ENCODE measurements around the gene LYRM4. TPM values are rescaled to one million over a fixed set of nuclear protein-coding genes. Genes with fewer than 3 reads are reported as not detected.
A peak's percentile ranks its signal among the peaks of the same experiment; 100 is the strongest.

LYRM4 gene
- polyA plus RNA-seq (37.8 to 41.4 TPM (median 41.1 TPM) in 3 replicates), polyA minus RNA-seq (11.1 to 23.9 TPM (median 20.8 TPM) in 3 replicates)
- 43.1 TPM for polyA plus RNA-seq (2011; ENCODE audit: low read depth)
- 38.8 and 53.2 TPM in 2 replicates for polyA plus RNA-seq (2011; cell fraction: cytosol; rRNA removed)
- 17.2 and 17.6 TPM in 2 replicates for polyA plus RNA-seq (2011; cell fraction: nucleus; rRNA removed)
- polyA plus RNA-seq (2012; ENCODE audit: low replicate concordance) = 22.5 and 30.9 TPM in 2 replicates
- 15.3 TPM for polyA minus RNA-seq (2011; cell fraction: cytosol; rRNA and poly(A)+ RNA removed)
- 7.8 and 11.9 TPM in 2 replicates for polyA minus RNA-seq (2011; cell fraction: nucleus; rRNA and poly(A)+ RNA removed)

DNA sequence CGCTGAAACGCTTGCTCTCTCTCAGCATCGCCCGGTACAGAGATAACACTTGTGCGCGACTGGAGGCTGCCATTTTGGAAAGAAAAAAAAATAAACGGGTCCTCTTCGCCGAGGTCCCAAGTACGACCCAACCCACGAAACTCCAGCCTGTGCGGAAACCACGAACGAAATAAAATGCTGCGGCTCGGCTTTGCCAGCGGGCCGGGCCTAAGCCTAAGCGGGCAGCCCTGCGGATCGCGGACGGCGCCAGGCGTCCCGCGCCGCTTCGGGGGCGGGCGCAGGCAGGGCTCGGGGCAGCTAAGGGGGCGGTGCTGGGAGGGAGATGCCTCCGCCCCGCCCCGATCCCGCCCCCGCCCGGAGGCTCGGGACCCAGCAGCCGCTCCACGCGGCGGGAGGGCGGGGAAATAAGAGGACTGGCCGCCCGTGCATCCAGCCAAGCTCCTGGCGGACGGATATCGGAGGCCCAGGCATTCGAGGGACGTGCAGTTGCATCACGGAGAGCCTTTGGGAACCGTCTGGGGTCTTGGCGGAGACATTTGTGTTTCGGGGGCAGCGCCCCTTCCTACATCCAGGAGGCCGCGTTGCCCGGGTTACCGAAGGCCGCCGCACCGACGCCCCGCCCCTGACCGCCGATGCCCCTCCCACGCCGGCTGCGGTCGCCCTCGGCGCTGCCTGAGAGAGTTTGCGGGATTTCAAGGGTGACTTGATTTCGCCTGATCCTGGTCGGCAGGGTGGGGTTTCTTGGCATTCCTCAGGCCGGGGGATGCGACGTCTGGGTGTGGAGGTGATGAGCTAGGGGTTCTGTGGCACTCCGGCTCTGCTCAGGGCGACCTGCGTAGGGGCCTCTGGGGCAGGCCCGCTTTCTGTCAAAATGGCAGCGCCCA, at the start of gene LYRM4, which contains the start of gene FARS2:
Gene LYRM4, minus strand, starts transcription at position 290 of the 884 bp plus-strand sequence. Its CDS starts 217 bp downstream, at position 73.
Gene FARS2, plus strand, starts transcription at position 853 of the 884 bp plus-strand sequence.
- Histone ChIP-seq H4K20me1 (ENCODE audit: control insufficient read depth, extremely low read depth, insufficient read depth, low read length) (no peaks in the 10 kb centered on the region), H2AFZ (ENCODE audit: control insufficient read depth, low read length) (peak within 1 kb of the TSS; percentile 96), H3K27ac (ENCODE audit: control insufficient read depth, insufficient read depth, low read length) (peak within 1 kb of the TSS; percentile 96), H3K27me3 (ENCODE audit: control insufficient read depth, extremely low read depth, insufficient read depth, low read length) (no peaks in the 10 kb centered on the region), H3K4me3 (ENCODE audit: control insufficient read depth in 2 of 3, extremely low read depth in 1 of 3, insufficient read depth in 2 of 3, low read depth in 1 of 3, low read length in 3 of 3) (peak within 1 kb of the TSS; percentile 71 to 98 (median 80)), H3K4me2 (ENCODE audit: control insufficient read depth, extremely low read depth, insufficient read depth, low read depth, low read length) (peak within 1 kb of the TSS; percentile 96), H3K9me1 (ENCODE audit: control insufficient read depth, extremely low read depth, insufficient read depth, low read length) (no peaks in the 10 kb centered on the region), H3K4me1 (ENCODE audit: control insufficient read depth, extremely low read depth, insufficient read depth, low read length) (peaks cover 12% of the 10 kb centered on the region), H3K9me3 (ENCODE audit: control insufficient read depth, low read depth, low read length) (no peaks in the 10 kb centered on the region), H3K36me3 (ENCODE audit: control insufficient read depth in 2 of 2, extremely low read depth in 1 of 2, insufficient read depth in 2 of 2, low read length in 2 of 2) (peaks cover 0 to 17% of the 10 kb centered on the region in 2 experiments), H3K79me2 (ENCODE audit: control insufficient read depth, insufficient read depth, low read length) (peaks cover 62% of the 10 kb centered on the region), H3K9ac (ENCODE audit: control insufficient read depth, extremely low read depth, insufficient read depth, low read length) (peak within 1 kb of the TSS; percentile 98)
- DNase-seq (ENCODE audit: low read depth, low spot score) (no peak), FAIRE-seq (peak; percentile 46)
- dilution Hi-C loops (cut with MboI; ENCODE audit: extremely low pct_ligation_motif_present, low sequenced_read_pairs) = no loop called here
- no peak for TF ChIP-seq EZH2 (IDR thresholded peaks at IDR 0.05; ENCODE audit: low read length)
- TF ChIP-seq, protein P1, sequence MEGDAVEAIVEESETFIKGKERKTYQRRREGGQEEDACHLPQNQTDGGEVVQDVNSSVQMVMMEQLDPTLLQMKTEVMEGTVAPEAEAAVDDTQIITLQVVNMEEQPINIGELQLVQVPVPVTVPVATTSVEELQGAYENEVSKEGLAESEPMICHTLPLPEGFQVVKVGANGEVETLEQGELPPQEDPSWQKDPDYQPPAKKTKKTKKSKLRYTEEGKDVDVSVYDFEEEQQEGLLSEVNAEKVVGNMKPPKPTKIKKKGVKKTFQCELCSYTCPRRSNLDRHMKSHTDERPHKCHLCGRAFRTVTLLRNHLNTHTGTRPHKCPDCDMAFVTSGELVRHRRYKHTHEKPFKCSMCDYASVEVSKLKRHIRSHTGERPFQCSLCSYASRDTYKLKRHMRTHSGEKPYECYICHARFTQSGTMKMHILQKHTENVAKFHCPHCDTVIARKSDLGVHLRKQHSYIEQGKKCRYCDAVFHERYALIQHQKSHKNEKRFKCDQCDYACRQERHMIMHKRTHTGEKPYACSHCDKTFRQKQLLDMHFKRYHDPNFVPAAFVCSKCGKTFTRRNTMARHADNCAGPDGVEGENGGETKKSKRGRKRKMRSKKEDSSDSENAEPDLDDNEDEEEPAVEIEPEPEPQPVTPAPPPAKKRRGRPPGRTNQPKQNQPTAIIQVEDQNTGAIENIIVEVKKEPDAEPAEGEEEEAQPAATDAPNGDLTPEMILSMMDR (optimal IDR thresholded peaks at IDR 0.05 in 1 of 3, IDR thresholded peaks at IDR 0.05 in 1 of 3, conservative IDR thresholded peaks at IDR 0.05 in 1 of 3; ENCODE audit: extremely low read depth in 1 of 3, insufficient read depth in 2 of 3, low read length in 3 of 3) = no peak

DNA sequence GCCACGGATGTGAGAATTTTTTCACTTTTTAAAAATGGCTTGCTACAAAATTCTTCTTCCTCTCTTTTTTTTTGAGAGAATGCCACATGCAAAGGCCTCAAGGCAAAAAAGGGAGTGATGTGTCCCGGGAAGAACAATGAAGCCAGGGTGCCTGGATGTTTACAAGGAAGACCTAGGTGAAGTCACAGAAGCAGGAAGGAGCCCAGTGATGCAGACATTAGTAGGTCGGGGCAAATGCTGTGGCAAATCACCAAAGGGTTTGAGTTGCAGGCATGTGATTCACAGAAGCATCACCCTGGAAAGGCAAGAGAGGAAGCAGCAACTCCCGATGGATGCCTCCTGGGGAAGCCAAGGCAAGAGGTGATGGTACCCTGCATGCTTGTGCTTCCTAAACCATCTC, 47.3 kb upstream of the LYRM4 start:
- H3K4me2 ChIP-seq (ENCODE audit: control insufficient read depth, extremely low read depth, insufficient read depth, low read depth, low read length) = no peak overlapping the region
- no peak overlapping the region for H3K27ac ChIP-seq (ENCODE audit: control insufficient read depth, insufficient read depth, low read length)
- FAIRE-seq = peak; percentile 73
- TF ChIP-seq EZH2 (IDR thresholded peaks at IDR 0.05; ENCODE audit: low read length) = no peak
- TF ChIP-seq, protein P1 (optimal IDR thresholded peaks at IDR 0.05 in 1 of 3, IDR thresholded peaks at IDR 0.05 in 1 of 3, conservative IDR thresholded peaks at IDR 0.05 in 1 of 3; ENCODE audit: extremely low read depth in 1 of 3, insufficient read depth in 2 of 3, low read length in 3 of 3) = no peak
- no peak overlapping the region for H2AFZ ChIP-seq (ENCODE audit: control insufficient read depth, low read length)
- no peak overlapping the region for H3K4me3 ChIP-seq (ENCODE audit: control insufficient read depth in 2 of 3, extremely low read depth in 1 of 3, insufficient read depth in 2 of 3, low read depth in 1 of 3, low read length in 3 of 3)
- peaks cover 12% of the 10 kb centered on the region for H3K4me1 ChIP-seq (ENCODE audit: control insufficient read depth, extremely low read depth, insufficient read depth, low read length)
- H3K36me3 ChIP-seq (ENCODE audit: control insufficient read depth in 2 of 2, extremely low read depth in 1 of 2, insufficient read depth in 2 of 2, low read length in 2 of 2) = no peaks in the 10 kb centered on the region
- H4K20me1 ChIP-seq (ENCODE audit: control insufficient read depth, extremely low read depth, insufficient read depth, low read length) = peaks cover 3% of the 10 kb centered on the region
- no peaks in the 10 kb centered on the region for H3K9me3 ChIP-seq (ENCODE audit: control insufficient read depth, low read depth, low read length)
- dilution Hi-C loops (cut with MboI; ENCODE audit: extremely low pct_ligation_motif_present, low sequenced_read_pairs) = no loop called here
- peaks cover 8% of the 10 kb centered on the region for H3K79me2 ChIP-seq (ENCODE audit: control insufficient read depth, insufficient read depth, low read length)
- no peaks in the 10 kb centered on the region for H3K27me3 ChIP-seq (ENCODE audit: control insufficient read depth, extremely low read depth, insufficient read depth, low read length)
- H3K9me1 ChIP-seq (ENCODE audit: control insufficient read depth, extremely low read depth, insufficient read depth, low read length) = no peaks in the 10 kb centered on the region
- DNase-seq (ENCODE audit: low read depth, low spot score) = peak; percentile 25
- H3K9ac ChIP-seq (ENCODE audit: control insufficient read depth, extremely low read depth, insufficient read depth, low read length) = no peak overlapping the region
